WTC11 (cell line): ENCODE results near the gene EDC4. TPM values are rescaled to one million over a fixed set of nuclear protein-coding genes. Genes with fewer than 3 reads are reported as not detected.

Experiments
- ATAC-seq: fragments of 200-7000 bp; cut with Tn5 transposase; 2 replicates; pipeline ENCODE4 v1.10.0; 2021; ENCODE audit warnings: mild to moderate bottlenecking, moderate library complexity
- CTCF ChIA-PET: fragments of 300-600 bp; sonication (Branson Sonifier 250); formaldehyde crosslinking; loops from one replicate; lab custom pipeline; 2021; ENCODE audit warnings: antibody characterized with exemption; lab: Charles Lee
- POLR2A ChIA-PET: fragments of 350-600 bp; sonication (Branson Sonifier 250); formaldehyde crosslinking; loops from one replicate; lab custom pipeline; 2021; ENCODE audit warnings: antibody characterized with exemption; lab: Charles Lee
- DNase-seq: peaks from one replicate; pipeline ENCODE4 v3.0.0; 2021; ENCODE audit warnings: low spot score
- H3K27ac Mint-ChIP-seq: 2 replicates; pipeline ENCODE4 v1.8.0; 2021; ENCODE audit warnings: mixed read lengths
- H3K27me3 Mint-ChIP-seq: 2 replicates; pipeline ENCODE4 v1.8.0; 2021; ENCODE audit warnings: low read depth, mild to moderate bottlenecking, moderate library complexity, mixed read lengths
- H3K36me3 Mint-ChIP-seq: 2 replicates; pipeline ENCODE4 v1.8.0; 2021; ENCODE audit warnings: mixed read lengths
- H3K4me1 Mint-ChIP-seq: 2 replicates; pipeline ENCODE4 v1.8.0; 2022; ENCODE audit warnings: mixed read lengths
- H3K4me3 Mint-ChIP-seq: 2 replicates; pipeline ENCODE4 v1.8.0; 2021; ENCODE audit warnings: mild to moderate bottlenecking, moderate library complexity, mixed read lengths
- H3K9me3 Mint-ChIP-seq: 2 replicates; pipeline ENCODE4 v1.8.0; 2021; ENCODE audit warnings: mixed read lengths
- AR ChIP-seq: fragments of 250-450 bp; sonication (Bioruptor Pico); IDR thresholded peaks from 2 replicates; pipeline ENCODE4 v1.9.0; 2021; ENCODE audit warnings: mild to moderate bottlenecking
- E2F4 ChIP-seq: sonication (generic); formaldehyde crosslinking; IDR thresholded peaks from 2 replicates; pipeline ENCODE4 v1.8.1; 2022; ENCODE audit warnings: low read depth, mild to moderate bottlenecking, moderate library complexity, missing genetic modification reagents, borderline replicate concordance
- JAZF1 ChIP-seq: fragments of 250-450 bp; sonication (Bioruptor Pico); IDR thresholded peaks from 2 replicates; pipeline ENCODE4 v1.9.0; 2021; ENCODE audit warnings: moderate library complexity, mild to moderate bottlenecking, inconsistent platforms
- NFE2L1 ChIP-seq: sonication (generic); formaldehyde crosslinking; IDR thresholded peaks from 2 replicates; pipeline ENCODE4 v1.8.1; 2023; ENCODE audit warnings: missing genetic modification reagents
- NR3C1 ChIP-seq: sonication (generic); formaldehyde crosslinking; conservative IDR thresholded peaks from 2 replicates; pipeline ENCODE4 v1.8.1; 2023; ENCODE audit warnings: low read depth, mild to moderate bottlenecking, missing genetic modification reagents
- PRRX2 ChIP-seq: fragments of 250-450 bp; sonication (Bioruptor Pico); IDR thresholded peaks from 2 replicates; pipeline ENCODE4 v1.8.0; 2021; ENCODE audit warnings: mild to moderate bottlenecking
- TEAD1 ChIP-seq: sonication (generic); formaldehyde crosslinking; IDR thresholded peaks from 2 replicates; pipeline ENCODE4 v1.8.0; 2022; ENCODE audit warnings: mild to moderate bottlenecking, missing genetic modification reagents
- ZNF121 ChIP-seq: sonication (generic); formaldehyde crosslinking; IDR thresholded peaks from 2 replicates; pipeline ENCODE4 v1.8.0; 2023; ENCODE audit warnings: missing genetic modification reagents
- ZNF219 ChIP-seq: sonication (generic); formaldehyde crosslinking; IDR thresholded peaks from 2 replicates; pipeline ENCODE4 v1.8.0; 2023; ENCODE audit warnings: missing genetic modification reagents, mild to moderate bottlenecking, borderline replicate concordance
- ZNF425 ChIP-seq: fragments of 250-450 bp; sonication (Bioruptor Pico); conservative IDR thresholded peaks from 2 replicates; pipeline ENCODE4 v1.9.0; 2021; ENCODE audit warnings: mild to moderate bottlenecking
- total RNA-seq: library from RNA; stranded (reverse); gene quantifications from 3 replicates; pipeline ENCODE4 v1.2.3, GENCODE V29; 2021
- TF ChIP-seq, protein P1 (sequence below): sonication (generic); formaldehyde crosslinking; IDR thresholded peaks from 2 replicates; pipeline ENCODE4 v1.8.1; 2023; ENCODE audit warnings: mild to moderate bottlenecking, missing genetic modification reagents
- TF ChIP-seq, protein P2 (sequence below): sonication (generic); formaldehyde crosslinking; IDR thresholded peaks from 2 replicates; pipeline ENCODE4 v1.8.1; 2023; ENCODE audit warnings: mild to moderate bottlenecking, missing genetic modification reagents, moderate library complexity
- TF ChIP-seq, protein P3 (sequence below): sonication (generic); formaldehyde crosslinking; conservative IDR thresholded peaks from 2 replicates; pipeline ENCODE4 v1.8.1; 2023; ENCODE audit warnings: mild to moderate bottlenecking, low read depth, missing genetic modification reagents, moderate library complexity
- TF ChIP-seq, protein P4 (sequence below): sonication (generic); formaldehyde crosslinking; IDR thresholded peaks from 2 replicates; pipeline ENCODE4 v1.8.1; 2023; ENCODE audit warnings: mild to moderate bottlenecking, missing genetic modification reagents, borderline replicate concordance
- TF ChIP-seq, protein P5 (sequence below): sonication (generic); formaldehyde crosslinking; IDR thresholded peaks from 2 replicates; pipeline ENCODE4 v1.8.0; 2023; ENCODE audit warnings: missing genetic modification reagents

The EDC4 gene
- total RNA-seq, 1 experiment from 2014 or later = 83.7 TPM

DNA sequence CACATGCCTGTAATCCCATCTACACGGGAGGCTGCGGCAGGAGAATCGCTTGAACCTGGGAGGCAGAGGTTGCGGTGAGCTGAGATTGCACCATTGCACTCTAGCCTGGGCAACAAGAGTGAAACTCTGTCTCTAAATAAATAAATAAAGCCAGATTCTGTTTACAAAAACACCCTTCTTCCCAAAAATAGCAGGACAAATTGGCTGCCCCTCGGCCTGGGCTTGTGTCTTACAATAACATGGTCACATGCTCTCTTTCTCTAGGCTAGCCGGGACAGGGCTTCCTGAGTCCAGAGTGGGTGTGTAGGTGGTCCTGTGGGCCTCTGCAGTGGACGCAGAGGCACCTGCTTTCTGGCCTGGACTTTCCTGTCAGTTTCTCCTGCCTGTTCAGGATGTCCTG lies 3.2 kb upstream of the EDC4 start (continued):
- TF ChIP-seq AR (CRISPR knock-in tag) = no peak
- no peak for TF ChIP-seq TEAD1

DNA sequence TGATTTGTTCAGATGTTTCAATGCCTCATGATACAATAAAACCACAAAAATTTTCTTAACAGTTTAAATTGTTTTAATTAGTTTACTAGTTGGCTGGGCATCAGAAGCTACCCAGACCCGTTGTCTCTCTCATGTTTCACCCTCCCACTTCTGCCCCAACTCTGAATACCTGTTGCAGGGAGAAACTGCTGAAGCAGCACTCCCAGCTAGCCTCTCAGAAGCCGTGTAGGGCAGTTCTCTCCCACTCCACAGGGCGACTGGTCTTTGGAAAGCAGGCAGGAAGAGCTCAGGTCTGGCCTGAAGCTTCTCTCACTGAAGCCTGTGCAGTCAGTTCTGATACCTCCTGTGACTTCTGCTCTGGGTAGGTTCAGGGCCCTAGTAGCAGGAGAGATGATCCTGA lies 1.6 kb upstream of the EDC4 start:
- Mint-ChIP-seq H3K36me3 (peaks cover 30% of the 10 kb centered on the region), H3K9me3 (no peaks in the 10 kb centered on the region), H3K4me3 (no peak overlapping the region), H3K4me1 (peaks cover 15% of the 10 kb centered on the region), H3K27me3 (no peaks in the 10 kb centered on the region), H3K27ac (no peak overlapping the region)
- ATAC-seq (no peak), DNase-seq (no peak)
- CTCF ChIA-PET = interaction anchor here (0.8 to 1.9 kb wide), 2 partner anchors 55 to 65 kb away, joined by 3 to 14 read pairs; partner anchors contain the start of genes RANBP10 and TSNAXIP1
- POLR2A ChIA-PET = interaction anchor here (0.7 kb wide), 1 partner anchor 39 kb away, joined by 3 read pairs; no protein-coding TSS in a partner anchor
- no peak for TF ChIP-seq E2F4
- no peak for TF ChIP-seq ZNF219 (CRISPR knock-in tag)
- TF ChIP-seq ZNF121 (CRISPR knock-in tag) = no peak
- TF ChIP-seq, protein P1, sequence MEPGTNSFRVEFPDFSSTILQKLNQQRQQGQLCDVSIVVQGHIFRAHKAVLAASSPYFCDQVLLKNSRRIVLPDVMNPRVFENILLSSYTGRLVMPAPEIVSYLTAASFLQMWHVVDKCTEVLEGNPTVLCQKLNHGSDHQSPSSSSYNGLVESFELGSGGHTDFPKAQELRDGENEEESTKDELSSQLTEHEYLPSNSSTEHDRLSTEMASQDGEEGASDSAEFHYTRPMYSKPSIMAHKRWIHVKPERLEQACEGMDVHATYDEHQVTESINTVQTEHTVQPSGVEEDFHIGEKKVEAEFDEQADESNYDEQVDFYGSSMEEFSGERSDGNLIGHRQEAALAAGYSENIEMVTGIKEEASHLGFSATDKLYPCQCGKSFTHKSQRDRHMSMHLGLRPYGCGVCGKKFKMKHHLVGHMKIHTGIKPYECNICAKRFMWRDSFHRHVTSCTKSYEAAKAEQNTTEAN (CRISPR knock-in tag) = no peak
- no peak for TF ChIP-seq NR3C1 (CRISPR knock-in tag)
- TF ChIP-seq, protein P2, sequence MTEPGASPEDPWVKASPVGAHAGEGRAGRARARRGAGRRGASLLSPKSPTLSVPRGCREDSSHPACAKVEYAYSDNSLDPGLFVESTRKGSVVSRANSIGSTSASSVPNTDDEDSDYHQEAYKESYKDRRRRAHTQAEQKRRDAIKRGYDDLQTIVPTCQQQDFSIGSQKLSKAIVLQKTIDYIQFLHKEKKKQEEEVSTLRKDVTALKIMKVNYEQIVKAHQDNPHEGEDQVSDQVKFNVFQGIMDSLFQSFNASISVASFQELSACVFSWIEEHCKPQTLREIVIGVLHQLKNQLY (CRISPR knock-in tag) = no peak
- TF ChIP-seq NFE2L1 = no peak
- TF ChIP-seq, all 79 proteins: peak for 0

DNA sequence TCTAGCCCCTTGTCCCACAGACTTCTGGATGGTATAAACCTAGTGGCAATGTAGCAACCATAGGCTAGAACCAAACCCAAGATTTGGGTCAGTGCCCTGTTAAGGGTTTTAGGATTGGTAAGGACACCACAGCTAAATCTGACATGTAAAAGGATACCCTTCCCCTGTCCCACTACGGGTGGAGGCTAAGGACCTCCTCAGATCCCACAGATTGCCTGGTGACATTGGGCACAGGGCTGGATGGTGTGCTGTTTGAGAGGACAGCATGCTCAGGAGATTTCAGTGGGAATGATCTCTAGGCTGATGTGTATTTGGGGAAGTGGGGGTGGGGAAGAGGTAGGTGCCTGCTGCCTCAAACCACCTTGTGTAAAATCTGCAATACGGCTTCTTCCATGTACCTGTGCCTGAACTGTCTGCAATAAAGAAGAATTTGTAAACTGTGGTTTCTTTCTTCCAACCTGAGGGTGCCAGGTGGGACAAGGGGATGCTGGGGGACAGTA lies 671 bp upstream of the EDC4 start:
- no peak for DNase-seq
- Mint-ChIP-seq H3K27me3 (no peaks in the 10 kb centered on the region), H3K4me1 (peaks cover 15% of the 10 kb centered on the region), H3K27ac (peak overlapping the region; percentile 90), H3K9me3 (no peaks in the 10 kb centered on the region), H3K36me3 (peaks cover 29% of the 10 kb centered on the region), H3K4me3 (peak overlapping the region; percentile 92)
- CTCF ChIA-PET = interaction anchor here (0.8 to 1.9 kb wide), 2 partner anchors 10 to 56 kb away, joined by 3 to 14 read pairs; no protein-coding TSS in a partner anchor
- POLR2A ChIA-PET = no interaction called here
- no peak for ATAC-seq
- TF ChIP-seq, protein P3, sequence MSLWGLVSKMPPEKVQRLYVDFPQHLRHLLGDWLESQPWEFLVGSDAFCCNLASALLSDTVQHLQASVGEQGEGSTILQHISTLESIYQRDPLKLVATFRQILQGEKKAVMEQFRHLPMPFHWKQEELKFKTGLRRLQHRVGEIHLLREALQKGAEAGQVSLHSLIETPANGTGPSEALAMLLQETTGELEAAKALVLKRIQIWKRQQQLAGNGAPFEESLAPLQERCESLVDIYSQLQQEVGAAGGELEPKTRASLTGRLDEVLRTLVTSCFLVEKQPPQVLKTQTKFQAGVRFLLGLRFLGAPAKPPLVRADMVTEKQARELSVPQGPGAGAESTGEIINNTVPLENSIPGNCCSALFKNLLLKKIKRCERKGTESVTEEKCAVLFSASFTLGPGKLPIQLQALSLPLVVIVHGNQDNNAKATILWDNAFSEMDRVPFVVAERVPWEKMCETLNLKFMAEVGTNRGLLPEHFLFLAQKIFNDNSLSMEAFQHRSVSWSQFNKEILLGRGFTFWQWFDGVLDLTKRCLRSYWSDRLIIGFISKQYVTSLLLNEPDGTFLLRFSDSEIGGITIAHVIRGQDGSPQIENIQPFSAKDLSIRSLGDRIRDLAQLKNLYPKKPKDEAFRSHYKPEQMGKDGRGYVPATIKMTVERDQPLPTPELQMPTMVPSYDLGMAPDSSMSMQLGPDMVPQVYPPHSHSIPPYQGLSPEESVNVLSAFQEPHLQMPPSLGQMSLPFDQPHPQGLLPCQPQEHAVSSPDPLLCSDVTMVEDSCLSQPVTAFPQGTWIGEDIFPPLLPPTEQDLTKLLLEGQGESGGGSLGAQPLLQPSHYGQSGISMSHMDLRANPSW = no peak
- TF ChIP-seq, protein P4, sequence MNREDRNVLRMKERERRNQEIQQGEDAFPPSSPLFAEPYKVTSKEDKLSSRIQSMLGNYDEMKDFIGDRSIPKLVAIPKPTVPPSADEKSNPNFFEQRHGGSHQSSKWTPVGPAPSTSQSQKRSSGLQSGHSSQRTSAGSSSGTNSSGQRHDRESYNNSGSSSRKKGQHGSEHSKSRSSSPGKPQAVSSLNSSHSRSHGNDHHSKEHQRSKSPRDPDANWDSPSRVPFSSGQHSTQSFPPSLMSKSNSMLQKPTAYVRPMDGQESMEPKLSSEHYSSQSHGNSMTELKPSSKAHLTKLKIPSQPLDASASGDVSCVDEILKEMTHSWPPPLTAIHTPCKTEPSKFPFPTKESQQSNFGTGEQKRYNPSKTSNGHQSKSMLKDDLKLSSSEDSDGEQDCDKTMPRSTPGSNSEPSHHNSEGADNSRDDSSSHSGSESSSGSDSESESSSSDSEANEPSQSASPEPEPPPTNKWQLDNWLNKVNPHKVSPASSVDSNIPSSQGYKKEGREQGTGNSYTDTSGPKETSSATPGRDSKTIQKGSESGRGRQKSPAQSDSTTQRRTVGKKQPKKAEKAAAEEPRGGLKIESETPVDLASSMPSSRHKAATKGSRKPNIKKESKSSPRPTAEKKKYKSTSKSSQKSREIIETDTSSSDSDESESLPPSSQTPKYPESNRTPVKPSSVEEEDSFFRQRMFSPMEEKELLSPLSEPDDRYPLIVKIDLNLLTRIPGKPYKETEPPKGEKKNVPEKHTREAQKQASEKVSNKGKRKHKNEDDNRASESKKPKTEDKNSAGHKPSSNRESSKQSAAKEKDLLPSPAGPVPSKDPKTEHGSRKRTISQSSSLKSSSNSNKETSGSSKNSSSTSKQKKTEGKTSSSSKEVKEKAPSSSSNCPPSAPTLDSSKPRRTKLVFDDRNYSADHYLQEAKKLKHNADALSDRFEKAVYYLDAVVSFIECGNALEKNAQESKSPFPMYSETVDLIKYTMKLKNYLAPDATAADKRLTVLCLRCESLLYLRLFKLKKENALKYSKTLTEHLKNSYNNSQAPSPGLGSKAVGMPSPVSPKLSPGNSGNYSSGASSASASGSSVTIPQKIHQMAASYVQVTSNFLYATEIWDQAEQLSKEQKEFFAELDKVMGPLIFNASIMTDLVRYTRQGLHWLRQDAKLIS (CRISPR knock-in tag) = no peak
- TF ChIP-seq, protein P5, sequence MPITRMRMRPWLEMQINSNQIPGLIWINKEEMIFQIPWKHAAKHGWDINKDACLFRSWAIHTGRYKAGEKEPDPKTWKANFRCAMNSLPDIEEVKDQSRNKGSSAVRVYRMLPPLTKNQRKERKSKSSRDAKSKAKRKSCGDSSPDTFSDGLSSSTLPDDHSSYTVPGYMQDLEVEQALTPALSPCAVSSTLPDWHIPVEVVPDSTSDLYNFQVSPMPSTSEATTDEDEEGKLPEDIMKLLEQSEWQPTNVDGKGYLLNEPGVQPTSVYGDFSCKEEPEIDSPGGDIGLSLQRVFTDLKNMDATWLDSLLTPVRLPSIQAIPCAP (CRISPR knock-in tag) = no peak
- no peak for TF ChIP-seq ZNF425 (CRISPR knock-in tag)
- no peak for TF ChIP-seq PRRX2
- no peak for TF ChIP-seq JAZF1 (CRISPR knock-in tag)
